SK-N-SH (cell line): ENCODE measurements around the gene MYOD1. TPM values are rescaled to one million over a fixed set of nuclear protein-coding genes. Genes with fewer than 3 reads are reported as not detected.

Experiments used
- CTCF ChIA-PET: fragments of 300-600, 350-600 bp; formaldehyde crosslinking; extraction: SDS; loops from one replicate; lab custom pipeline; 2021; lab: Yijun Ruan, JAX
- POLR2A ChIA-PET: fragments of 350-600 bp; sonication (Branson Sonifier 250); formaldehyde crosslinking; extraction: SDS; loops from one replicate; lab custom pipeline; 2020; ENCODE audit warnings: antibody characterized with exemption, inconsistent platforms; lab: Yijun Ruan, JAX
- DNase-seq: peaks from one replicate; pipeline ENCODE4 v3.0.0; 2012
- H2AFZ ChIP-seq: fragments of 200-600 bp; sonication (generic); 2 replicates; pipeline ENCODE4 v1.8.1; 2016; ENCODE audit warnings: antibody characterized with exemption, mild to moderate bottlenecking, low read depth
- H3F3A ChIP-seq: fragments of 200-600 bp; sonication (generic); replicated peaks from 2 replicates; pipeline ENCODE3; 2016; ENCODE audit warnings: antibody characterized with exemption, mild to moderate bottlenecking; ENCODE audit not compliant: insufficient read depth
- H3K27ac ChIP-seq, 2 experiments: fragments of 200-500 bp in 1 of 2; fragments of 200-600 bp in 1 of 2; sonication (Bioruptor generic) in 1 of 2; sonication (generic), shearing (Covaris generic) in 1 of 2; 2 replicates each; pipeline versions ENCODE4 v1.5.1 to v1.6.1; 2014 to 2016; ENCODE audit warnings: low read depth in 2 of 2, inconsistent platforms in 1 of 2, low read length in 1 of 2, mild to moderate bottlenecking in 1 of 2, mixed read lengths in 1 of 2
- H3K27me3 ChIP-seq: fragments of 200-600 bp; sonication (generic), shearing (Covaris generic); 2 replicates; pipeline ENCODE4 v1.6.1; 2016; ENCODE audit warnings: mixed run types; ENCODE audit not compliant: insufficient read depth
- H3K36me3 ChIP-seq, 2 experiments: fragments of 200-500 bp in 1 of 2; fragments of 200-600 bp in 1 of 2; sonication (Bioruptor generic) in 1 of 2; sonication (generic) in 1 of 2; replicated peaks in 1 of 2; 2 replicates each; pipeline versions ENCODE3 to v1.5.1; 2014 to 2016; ENCODE audit warnings: low read length in 1 of 2, mild to moderate bottlenecking in 1 of 2; ENCODE audit not compliant: insufficient read depth in 2 of 2, control insufficient read depth in 1 of 2
- H3K4me1 ChIP-seq, 2 experiments: fragments of 200-500 bp in 1 of 2; fragments of 200-600 bp in 1 of 2; sonication (Bioruptor generic) in 1 of 2; sonication (generic), shearing (Covaris generic) in 1 of 2; 2 replicates each; pipeline versions ENCODE4 v1.5.1 to v1.6.1; 2014 to 2016; ENCODE audit warnings: low read depth in 1 of 2, low read length in 1 of 2, mixed run types in 1 of 2; ENCODE audit not compliant: insufficient read depth in 2 of 2, control insufficient read depth in 1 of 2
- H3K4me2 ChIP-seq: fragments of 200-600 bp; sonication (generic), shearing (Covaris generic); 2 replicates; pipeline ENCODE4 v1.6.1; 2017; ENCODE audit warnings: mixed run types
- H3K4me3 ChIP-seq, 2 experiments: fragments of 200-500 bp in 1 of 2; fragments of 200-600 bp in 1 of 2; sonication (Bioruptor generic) in 1 of 2; sonication (generic), shearing (Covaris generic) in 1 of 2; 2 replicates each; pipeline versions ENCODE4 v1.5.1 to v1.8.1; 2014 to 2016; ENCODE audit warnings: low read depth in 2 of 2, inconsistent platforms in 1 of 2, low read length in 1 of 2, mild to moderate bottlenecking in 1 of 2, mixed read lengths in 1 of 2, moderate library complexity in 1 of 2
- H3K79me2 ChIP-seq: fragments of 200-600 bp; sonication (generic); 2 replicates; pipeline ENCODE4 v1.8.1; 2017; ENCODE audit warnings: mild to moderate bottlenecking; ENCODE audit not compliant: insufficient read depth
- H3K9ac ChIP-seq: fragments of 200-600 bp; sonication (generic); 2 replicates; pipeline ENCODE4 v1.6.1; 2017; ENCODE audit warnings: mixed run types
- H3K9me2 ChIP-seq: fragments of 200-600 bp; sonication (generic); 2 replicates; pipeline ENCODE4 v1.6.1; 2017; ENCODE audit warnings: mixed run types
- H3K9me3 ChIP-seq: fragments of 200-600 bp; sonication (generic); 2 replicates; pipeline ENCODE4 v1.6.1; 2017; ENCODE audit warnings: mixed run types, mild to moderate bottlenecking, moderate library complexity
- H4K20me1 ChIP-seq: fragments of 200-600 bp; sonication (generic); 2 replicates; pipeline ENCODE4 v1.6.1; 2017; ENCODE audit warnings: mild to moderate bottlenecking, mixed run types; ENCODE audit not compliant: insufficient read depth
- CHD2 ChIP-seq: fragments of 150-350 bp; IDR thresholded peaks from 2 replicates; pipeline ENCODE4 v1.6.1; 2018; ENCODE audit warnings: low read length; ENCODE audit not compliant: partially characterized antibody
- CTCF ChIP-seq: fragments of 200-600 bp; sonication (generic); IDR thresholded peaks from 2 replicates; pipeline ENCODE4 v1.6.1; 2017; ENCODE audit warnings: antibody characterized with exemption, mild to moderate bottlenecking, moderate library complexity
- EP300 ChIP-seq, 2 experiments: IDR thresholded peaks; 2 replicates each; pipeline versions ENCODE4 v1.4.0 to v1.6.1; 2012; ENCODE audit warnings: borderline replicate concordance in 1 of 2, low read depth in 1 of 2, low read length in 1 of 2
- FOXJ3 ChIP-seq: sonication (generic); formaldehyde crosslinking; IDR thresholded peaks from 2 replicates; pipeline ENCODE4 v1.5.1; 2020; ENCODE audit warnings: mild to moderate bottlenecking, missing genetic modification reagents
- FOXM1 ChIP-seq: IDR thresholded peaks from 2 replicates; pipeline ENCODE4 v1.4.0; 2012; ENCODE audit warnings: low read depth, mild to moderate bottlenecking
- MEF2A ChIP-seq: IDR thresholded peaks from 2 replicates; pipeline ENCODE4 v1.4.0; 2012; ENCODE audit warnings: low read depth, borderline replicate concordance
- MXI1 ChIP-seq: IDR thresholded peaks from 2 replicates; pipeline ENCODE4 v1.6.1; 2012; ENCODE audit warnings: mild to moderate bottlenecking, low read depth, low read length, improper control_type of control experiment
- NFIC ChIP-seq: IDR thresholded peaks from 2 replicates; pipeline ENCODE4 v1.4.0; 2012; ENCODE audit warnings: borderline replicate concordance
- NRF1 ChIP-seq: IDR thresholded peaks from 2 replicates; pipeline ENCODE4 v1.6.1; 2012; ENCODE audit warnings: low read depth, mild to moderate bottlenecking, low read length
- PBX3 ChIP-seq: IDR thresholded peaks from 2 replicates; pipeline ENCODE4; 2012
- POLR2AphosphoS5 ChIP-seq: IDR thresholded peaks from 2 replicates; pipeline ENCODE4 v1.6.1; 2012; ENCODE audit warnings: low read depth, low read length
- REST ChIP-seq: IDR thresholded peaks from 2 replicates; pipeline ENCODE4 v1.6.1; 2012; ENCODE audit warnings: mild to moderate bottlenecking, low read depth, low read length, moderate library complexity
- RFX5 ChIP-seq: IDR thresholded peaks from 2 replicates; pipeline ENCODE4 v1.6.1; 2012; ENCODE audit warnings: mild to moderate bottlenecking, improper control_type of control experiment, low read length
- RXRA ChIP-seq: IDR thresholded peaks from 2 replicates; pipeline ENCODE4 v1.4.0; 2012; ENCODE audit warnings: low read depth, mild to moderate bottlenecking, borderline replicate concordance
- SIN3A ChIP-seq: IDR thresholded peaks from 2 replicates; pipeline ENCODE4 v1.6.1; 2012; ENCODE audit warnings: low read depth, mild to moderate bottlenecking, low read length, moderate library complexity, borderline replicate concordance
- TCF12 ChIP-seq: IDR thresholded peaks from 2 replicates; pipeline ENCODE4 v1.4.0; 2012
- TEAD4 ChIP-seq: IDR thresholded peaks from 2 replicates; pipeline ENCODE4 v1.4.0; 2012; ENCODE audit warnings: mild to moderate bottlenecking, borderline replicate concordance; ENCODE audit not compliant: insufficient read depth
- USF2 ChIP-seq: fragments of 150-350 bp; IDR thresholded peaks from 2 replicates; pipeline ENCODE4 v1.6.1; 2017; ENCODE audit warnings: antibody characterized with exemption, low read length, low read depth, borderline replicate concordance
- YY1 ChIP-seq: IDR thresholded peaks from 2 replicates; pipeline ENCODE4 v1.4.0; 2012; ENCODE audit warnings: low read depth, mild to moderate bottlenecking
- ZBTB33 ChIP-seq: IDR thresholded peaks from 2 replicates; pipeline ENCODE4 v1.4.0; 2012; ENCODE audit warnings: low read depth, borderline replicate concordance
- WGBS: methylation state at CpG from one replicate; pipeline ENCODE4 v1.1.6; 2017; ENCODE audit warnings: low lambda C conversion rate; 5-methylcytosine and 5-hydroxymethylcytosine counted together
- polyA plus RNA-seq, 3 experiments: library from polyadenylated mRNA; depleted of rRNA; stranded (reverse); fragments of >200 nt; gene quantifications; 2 replicates each; pipeline ENCODE4 v1.2.3, GENCODE V29; 2012

Gene MYOD1
- polyA plus RNA-seq, 1 of the 3 experiments (the other 2 are of a cell fraction) = not detected

- TF ChIP-seq REST (no peak), MEF2A (no peak), RXRA (no peak), NFIC (no peak), FOXM1 (no peak), YY1 (no peak), ZBTB33 (no peak)
- TF ChIP-seq, all 33 proteins: peak for 0
Measured at GRCh38 chr11:17714870-17715269, 4.5 kb upstream of the MYOD1 start (continued).

GRCh38 chr11:17716807-17717206, 2.6 kb upstream of the MYOD1 start:
- no peaks in the 10 kb centered on the region for H3K9me2 ChIP-seq
- peaks cover 53% of the 10 kb centered on the region for H3K27me3 ChIP-seq
- DNase-seq = no peak
- H3K4me1 ChIP-seq = peaks cover 0 to 6% of the 10 kb centered on the region in 2 experiments; a peak in 1 of 4 replicates
- H3F3A ChIP-seq = no peaks in the 10 kb centered on the region
- no peak overlapping the region for H3K9ac ChIP-seq
- no peak overlapping the region for H2AFZ ChIP-seq
- H3K4me3 ChIP-seq = no peak overlapping the region
- ChIA-PET CTCF (interaction anchor here (1.2 to 8.1 kb wide), 3 partner anchors 15 to 118 kb away, joined by 3 to 137 read pairs (median 4); partner anchors contain the start of gene KCNC1), POLR2A (no interaction called here)
- no peaks in the 10 kb centered on the region for H3K79me2 ChIP-seq
- no peaks in the 10 kb centered on the region for H4K20me1 ChIP-seq
- no peak overlapping the region for H3K4me2 ChIP-seq
- TF ChIP-seq CTCF (no peak), SIN3A (no peak), FOXJ3 (CRISPR knock-in tag) (no peak), EP300 (IDR thresholded peaks at IDR 0.05; ENCODE audit: borderline replicate concordance in 1 of 2, low read depth in 1 of 2, low read length in 1 of 2) (no peak), RFX5 (no peak), PBX3 (no peak), CHD2 (no peak), TCF12 (no peak), NFIC (no peak), ZBTB33 (no peak), NRF1 (no peak), TEAD4 (no peak), MXI1 (no peak), USF2 (no peak), POLR2AphosphoS5 (no peak), YY1 (no peak), RXRA (no peak)
- no peak overlapping the region for H3K27ac ChIP-seq
- H3K36me3 ChIP-seq = no peaks in the 10 kb centered on the region
- WGBS = 49% methylated on average over 2 of the region's 2 CpGs
- H3K9me3 ChIP-seq = no peaks in the 10 kb centered on the region
